Measurements from ENCODE around the gene TRIM40. TPM values are rescaled to one million over a fixed set of nuclear protein-coding genes. Genes with fewer than 3 reads are reported as not detected.

TRIM40 gene
- total RNA-seq, 1 donor from 2014 or later = not detected

DNA sequence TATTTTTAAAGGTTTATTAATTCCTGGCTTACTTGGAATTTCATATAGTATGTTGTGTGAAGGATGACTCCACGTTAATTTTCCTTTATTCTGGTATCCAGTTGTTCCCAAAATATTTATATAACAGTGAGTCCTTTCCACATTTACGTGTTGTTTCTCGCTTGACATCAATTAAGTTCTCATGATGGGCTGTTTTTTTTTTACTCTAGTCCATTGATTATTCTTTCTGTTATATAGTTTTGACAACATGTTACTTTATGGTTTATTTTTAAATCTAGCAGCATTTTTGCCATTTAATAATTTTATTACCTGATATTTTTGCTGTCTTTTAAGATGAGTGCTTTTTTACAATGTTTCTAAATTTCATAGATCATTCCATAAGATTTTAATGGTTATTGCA, 6.7 kb downstream of the TRIM40 start:
- peaks cover 33% of the 10 kb centered on the region for H3K27me3 Mint-ChIP-seq (ENCODE audit: low read depth, unreplicated experiment)
- DNase-seq (ENCODE audit: low read depth) = no peak
- peaks cover 30% of the 10 kb centered on the region for H3K27me3 ChIP-seq (ENCODE audit: insufficient read depth, low read length)

DNA sequence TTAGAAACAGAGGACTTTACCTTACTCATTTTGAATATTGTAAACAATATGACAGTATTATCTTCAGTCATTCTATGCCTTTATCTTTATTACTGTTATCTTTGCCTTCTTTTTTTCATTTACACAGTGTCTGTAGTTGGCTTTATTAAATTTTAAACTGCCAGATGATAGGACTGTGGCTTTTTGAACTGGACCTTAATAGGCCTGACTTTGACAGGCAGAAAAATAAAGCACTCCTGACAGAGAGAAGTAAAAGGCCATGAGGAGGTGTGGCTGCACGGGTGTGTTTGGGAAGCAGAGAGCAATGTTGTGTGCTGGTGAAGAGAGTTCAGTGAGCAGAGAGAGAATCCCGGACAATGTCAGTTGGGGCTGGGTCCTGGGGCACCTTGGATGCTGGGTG, 7.8 kb downstream of the TRIM40 start:
- no peak overlapping the region for H3K27ac Mint-ChIP-seq (ENCODE audit: unreplicated experiment)
- Histone ChIP-seq H4K20me1 (ENCODE audit: insufficient read depth, low read length) (no peaks in the 10 kb centered on the region), H3K27me3 (ENCODE audit: insufficient read depth, low read length) (peaks cover 30% of the 10 kb centered on the region), H3K79me2 (ENCODE audit: insufficient read depth, low read length) (no peaks in the 10 kb centered on the region), H3K4me1 (ENCODE audit: insufficient read depth, low read length) (no peaks in the 10 kb centered on the region), H3K9ac (ENCODE audit: low read length) (no peak overlapping the region), H2AFZ (ENCODE audit: low read depth, low read length) (no peak overlapping the region), H3K27ac (ENCODE audit: low read depth, low read length) (no peak overlapping the region), H3K4me2 (ENCODE audit: low read length) (no peak overlapping the region), H3K36me3 (ENCODE audit: insufficient read depth, low read length) (no peaks in the 10 kb centered on the region), H3K9me3 (ENCODE audit: insufficient read depth, low read depth, low read length) (no peaks in the 10 kb centered on the region), H3K4me3 (ENCODE audit: insufficient read depth, low read depth, low read length) (no peak overlapping the region)
- no peak for FAIRE-seq
- DNase-seq (ENCODE audit: low read depth) = no peak
- TF ChIP-seq, protein P1, sequence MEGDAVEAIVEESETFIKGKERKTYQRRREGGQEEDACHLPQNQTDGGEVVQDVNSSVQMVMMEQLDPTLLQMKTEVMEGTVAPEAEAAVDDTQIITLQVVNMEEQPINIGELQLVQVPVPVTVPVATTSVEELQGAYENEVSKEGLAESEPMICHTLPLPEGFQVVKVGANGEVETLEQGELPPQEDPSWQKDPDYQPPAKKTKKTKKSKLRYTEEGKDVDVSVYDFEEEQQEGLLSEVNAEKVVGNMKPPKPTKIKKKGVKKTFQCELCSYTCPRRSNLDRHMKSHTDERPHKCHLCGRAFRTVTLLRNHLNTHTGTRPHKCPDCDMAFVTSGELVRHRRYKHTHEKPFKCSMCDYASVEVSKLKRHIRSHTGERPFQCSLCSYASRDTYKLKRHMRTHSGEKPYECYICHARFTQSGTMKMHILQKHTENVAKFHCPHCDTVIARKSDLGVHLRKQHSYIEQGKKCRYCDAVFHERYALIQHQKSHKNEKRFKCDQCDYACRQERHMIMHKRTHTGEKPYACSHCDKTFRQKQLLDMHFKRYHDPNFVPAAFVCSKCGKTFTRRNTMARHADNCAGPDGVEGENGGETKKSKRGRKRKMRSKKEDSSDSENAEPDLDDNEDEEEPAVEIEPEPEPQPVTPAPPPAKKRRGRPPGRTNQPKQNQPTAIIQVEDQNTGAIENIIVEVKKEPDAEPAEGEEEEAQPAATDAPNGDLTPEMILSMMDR (IDR thresholded peaks at IDR 0.05; ENCODE audit: insufficient read depth, low read depth, low read length) = no peak
- no peak for TF ChIP-seq EZH2 (IDR thresholded peaks at IDR 0.05; ENCODE audit: insufficient read depth, low read length)
- H3K36me3 Mint-ChIP-seq (ENCODE audit: low read depth, unreplicated experiment) = no peaks in the 10 kb centered on the region
- H3K4me1 Mint-ChIP-seq (ENCODE audit: low read depth, unreplicated experiment) = no peaks in the 10 kb centered on the region
- peaks cover 35% of the 10 kb centered on the region for H3K27me3 Mint-ChIP-seq (ENCODE audit: low read depth, unreplicated experiment)
- H3K4me3 Mint-ChIP-seq (ENCODE audit: unreplicated experiment) = no peak overlapping the region
- H3K9me3 Mint-ChIP-seq (ENCODE audit: unreplicated experiment) = peaks cover 2% of the 10 kb centered on the region

More for the DNA sequence above, 6.7 kb downstream of the TRIM40 start:
- no peaks in the 10 kb centered on the region for H3K79me2 ChIP-seq (ENCODE audit: insufficient read depth, low read length)
- no peaks in the 10 kb centered on the region for H3K4me1 ChIP-seq (ENCODE audit: insufficient read depth, low read length)
- H4K20me1 ChIP-seq (ENCODE audit: insufficient read depth, low read length) = no peaks in the 10 kb centered on the region
- Mint-ChIP-seq H3K4me1 (ENCODE audit: low read depth, unreplicated experiment) (no peaks in the 10 kb centered on the region), H3K36me3 (ENCODE audit: low read depth, unreplicated experiment) (no peaks in the 10 kb centered on the region), H3K9me3 (ENCODE audit: unreplicated experiment) (peaks cover 2% of the 10 kb centered on the region), H3K4me3 (ENCODE audit: unreplicated experiment) (no peak overlapping the region), H3K27ac (ENCODE audit: unreplicated experiment) (no peak overlapping the region)
- no peaks in the 10 kb centered on the region for H3K9me3 ChIP-seq (ENCODE audit: insufficient read depth, low read depth, low read length)
- H2AFZ ChIP-seq (ENCODE audit: low read depth, low read length) = no peak overlapping the region
- no peak overlapping the region for H3K4me2 ChIP-seq (ENCODE audit: low read length)
- TF ChIP-seq EZH2 (IDR thresholded peaks at IDR 0.05; ENCODE audit: insufficient read depth, low read length) = no peak
- TF ChIP-seq, protein P1 (IDR thresholded peaks at IDR 0.05; ENCODE audit: insufficient read depth, low read depth, low read length) = no peak
- no peak overlapping the region for H3K9ac ChIP-seq (ENCODE audit: low read length)
- no peak overlapping the region for H3K4me3 ChIP-seq (ENCODE audit: insufficient read depth, low read depth, low read length)
- H3K27ac ChIP-seq (ENCODE audit: low read depth, low read length) = no peak overlapping the region
- H3K36me3 ChIP-seq (ENCODE audit: insufficient read depth, low read length) = no peaks in the 10 kb centered on the region
- no peak for FAIRE-seq

DNA sequence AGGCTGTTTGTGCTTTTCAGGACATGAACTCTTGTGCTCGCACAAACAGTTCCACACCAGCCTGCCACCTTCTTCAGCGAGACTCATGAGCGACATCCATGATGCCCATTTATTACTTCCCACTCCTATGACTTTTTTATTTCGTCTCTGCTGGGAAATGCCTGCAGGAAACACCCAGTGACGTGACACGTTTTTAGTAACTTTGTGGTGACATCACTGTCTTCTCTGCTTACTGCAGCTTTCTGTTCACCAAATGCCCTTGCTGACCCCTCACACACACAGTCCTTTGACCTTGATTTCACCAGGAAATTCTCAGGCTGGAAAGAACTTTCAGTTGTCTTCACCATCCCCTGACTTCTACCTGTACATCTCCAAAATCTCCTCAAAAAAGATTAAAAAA, 8.9 kb downstream of the TRIM40 start:
- Histone ChIP-seq H3K36me3 (ENCODE audit: insufficient read depth, low read length) (no peaks in the 10 kb centered on the region), H2AFZ (ENCODE audit: low read depth, low read length) (no peak overlapping the region), H3K4me3 (ENCODE audit: insufficient read depth, low read depth, low read length) (no peak overlapping the region), H3K79me2 (ENCODE audit: insufficient read depth, low read length) (no peaks in the 10 kb centered on the region), H3K9ac (ENCODE audit: low read length) (no peak overlapping the region), H3K4me2 (ENCODE audit: low read length) (no peak overlapping the region), H3K4me1 (ENCODE audit: insufficient read depth, low read length) (no peaks in the 10 kb centered on the region), H3K27ac (ENCODE audit: low read depth, low read length) (no peak overlapping the region), H3K9me3 (ENCODE audit: insufficient read depth, low read depth, low read length) (no peaks in the 10 kb centered on the region), H3K27me3 (ENCODE audit: insufficient read depth, low read length) (peaks cover 30% of the 10 kb centered on the region), H4K20me1 (ENCODE audit: insufficient read depth, low read length) (no peaks in the 10 kb centered on the region)
- no peak for TF ChIP-seq EZH2 (IDR thresholded peaks at IDR 0.05; ENCODE audit: insufficient read depth, low read length)
- TF ChIP-seq, protein P1 (IDR thresholded peaks at IDR 0.05; ENCODE audit: insufficient read depth, low read depth, low read length) = no peak
- Mint-ChIP-seq H3K27me3 (ENCODE audit: low read depth, unreplicated experiment) (peaks cover 28% of the 10 kb centered on the region), H3K4me3 (ENCODE audit: unreplicated experiment) (no peak overlapping the region), H3K27ac (ENCODE audit: unreplicated experiment) (no peak overlapping the region), H3K9me3 (ENCODE audit: unreplicated experiment) (peaks cover 2% of the 10 kb centered on the region), H3K36me3 (ENCODE audit: low read depth, unreplicated experiment) (no peaks in the 10 kb centered on the region), H3K4me1 (ENCODE audit: low read depth, unreplicated experiment) (peaks cover 1% of the 10 kb centered on the region)
- FAIRE-seq (no peak), DNase-seq (ENCODE audit: low read depth) (no peak)

Data from astrocyte (in vitro differentiated cells and primary cell).